ENCODE data around the gene VSTM2B. TPM values are rescaled to one million over a fixed set of nuclear protein-coding genes. Genes with fewer than 3 reads are reported as not detected.

The VSTM2B gene
- total RNA-seq, 1 donor = not detected

DNA sequence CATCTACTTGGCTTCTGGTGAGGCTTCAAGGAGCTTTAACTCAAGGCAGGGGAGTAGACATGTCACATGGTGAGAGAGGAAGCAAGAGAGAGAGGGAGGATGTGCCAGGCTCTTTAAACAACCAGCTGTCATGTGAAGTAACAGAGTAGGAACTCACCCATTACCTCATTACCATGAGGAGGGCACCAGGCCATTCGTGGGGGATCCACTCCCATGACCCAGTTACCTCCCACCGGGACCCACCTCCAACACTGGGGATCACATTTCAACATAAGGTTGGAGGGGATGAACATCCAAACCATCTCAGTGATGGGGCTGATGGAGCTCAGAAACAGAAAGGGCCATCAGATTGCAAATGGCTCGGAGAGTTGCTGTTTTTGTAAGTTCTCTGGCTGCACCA lies 12.9 kb downstream of the VSTM2B start:
- TF ChIP-seq, protein P1, sequence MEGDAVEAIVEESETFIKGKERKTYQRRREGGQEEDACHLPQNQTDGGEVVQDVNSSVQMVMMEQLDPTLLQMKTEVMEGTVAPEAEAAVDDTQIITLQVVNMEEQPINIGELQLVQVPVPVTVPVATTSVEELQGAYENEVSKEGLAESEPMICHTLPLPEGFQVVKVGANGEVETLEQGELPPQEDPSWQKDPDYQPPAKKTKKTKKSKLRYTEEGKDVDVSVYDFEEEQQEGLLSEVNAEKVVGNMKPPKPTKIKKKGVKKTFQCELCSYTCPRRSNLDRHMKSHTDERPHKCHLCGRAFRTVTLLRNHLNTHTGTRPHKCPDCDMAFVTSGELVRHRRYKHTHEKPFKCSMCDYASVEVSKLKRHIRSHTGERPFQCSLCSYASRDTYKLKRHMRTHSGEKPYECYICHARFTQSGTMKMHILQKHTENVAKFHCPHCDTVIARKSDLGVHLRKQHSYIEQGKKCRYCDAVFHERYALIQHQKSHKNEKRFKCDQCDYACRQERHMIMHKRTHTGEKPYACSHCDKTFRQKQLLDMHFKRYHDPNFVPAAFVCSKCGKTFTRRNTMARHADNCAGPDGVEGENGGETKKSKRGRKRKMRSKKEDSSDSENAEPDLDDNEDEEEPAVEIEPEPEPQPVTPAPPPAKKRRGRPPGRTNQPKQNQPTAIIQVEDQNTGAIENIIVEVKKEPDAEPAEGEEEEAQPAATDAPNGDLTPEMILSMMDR (IDR thresholded peaks at IDR 0.05; ENCODE audit: insufficient read depth, low read depth, low read length) = no peak
- no peak overlapping the region for H3K4me3 ChIP-seq (ENCODE audit: low read depth, low read length)
- no peak for DNase-seq (ENCODE audit: low read depth)

DNA sequence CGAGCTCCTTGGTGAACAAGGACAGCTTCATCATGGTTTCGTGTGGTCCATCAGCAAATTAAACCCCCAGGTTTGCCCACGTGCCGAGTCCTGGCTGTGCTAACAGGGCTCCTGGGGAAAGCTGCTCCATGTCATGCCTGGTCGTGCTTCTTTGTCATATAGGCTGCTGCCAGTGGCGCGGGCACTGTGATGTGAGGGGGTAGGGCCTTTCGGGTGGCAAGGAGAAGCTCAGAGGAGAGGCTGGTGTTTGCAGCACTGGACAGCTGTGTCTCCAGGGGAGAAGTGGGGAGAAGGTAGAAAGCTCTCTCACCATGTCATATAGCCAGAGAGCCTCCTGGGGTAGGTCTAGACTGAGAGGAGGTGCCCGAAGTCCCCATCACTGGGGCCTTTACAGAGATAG lies 13.3 kb downstream of the VSTM2B start:
- no peak overlapping the region for H3K4me3 ChIP-seq (ENCODE audit: low read depth, low read length)
- TF ChIP-seq, protein P1 (IDR thresholded peaks at IDR 0.05; ENCODE audit: insufficient read depth, low read depth, low read length) = no peak
- no peak for DNase-seq (ENCODE audit: low read depth)

DNA sequence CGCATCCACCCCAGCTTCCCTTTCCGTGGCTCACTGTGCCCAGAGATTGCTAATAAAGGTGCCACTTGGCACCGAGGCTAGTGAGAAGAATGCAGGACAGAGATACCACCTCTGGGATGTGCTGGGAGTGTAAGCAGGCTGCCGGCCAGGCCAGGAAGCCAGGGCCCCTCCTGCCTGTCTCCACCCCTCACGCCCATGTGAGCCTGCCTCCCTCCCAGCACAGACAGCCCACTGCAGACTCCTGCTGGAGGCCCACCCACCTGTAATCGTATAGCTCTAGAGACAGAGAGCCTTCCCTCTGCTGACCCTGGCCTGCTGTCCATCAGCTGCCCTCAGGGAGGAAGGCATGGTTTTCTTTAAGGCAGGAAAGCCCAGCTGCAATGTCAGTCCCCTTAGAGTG lies 13.9 kb downstream of the VSTM2B start:
- DNase-seq (ENCODE audit: low read depth) = no peak
- TF ChIP-seq, protein P1 (IDR thresholded peaks at IDR 0.05; ENCODE audit: insufficient read depth, low read depth, low read length) = no peak

DNA sequence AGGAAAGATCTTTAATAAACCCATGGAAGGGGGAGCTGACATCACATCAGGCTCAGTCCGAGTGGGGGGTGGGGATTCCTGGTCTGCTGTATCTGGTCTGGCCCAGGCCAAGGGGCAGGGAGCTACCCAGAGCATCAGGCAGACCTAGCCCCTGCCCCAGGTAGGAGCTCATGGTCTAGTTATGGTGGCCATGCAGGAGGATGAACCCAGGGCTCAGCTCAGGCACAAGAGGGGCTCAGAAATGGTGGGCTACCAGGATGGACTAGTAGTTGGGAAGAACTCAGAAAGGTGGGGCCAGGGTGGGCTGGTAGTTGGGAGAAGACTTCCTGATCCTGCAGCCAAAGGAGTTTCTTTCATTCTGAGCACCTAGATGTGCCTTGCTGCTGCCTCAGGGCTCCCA lies 14.3 kb downstream of the VSTM2B start:
- TF ChIP-seq, protein P1 (IDR thresholded peaks at IDR 0.05; ENCODE audit: insufficient read depth, low read depth, low read length) = no peak
- no peak overlapping the region for H3K4me3 ChIP-seq (ENCODE audit: low read depth, low read length)
- no peak for DNase-seq (ENCODE audit: low read depth)

More for the DNA sequence above, 13.9 kb downstream of the VSTM2B start:
- H3K4me3 ChIP-seq (ENCODE audit: low read depth, low read length) = no peak overlapping the region

DNA sequence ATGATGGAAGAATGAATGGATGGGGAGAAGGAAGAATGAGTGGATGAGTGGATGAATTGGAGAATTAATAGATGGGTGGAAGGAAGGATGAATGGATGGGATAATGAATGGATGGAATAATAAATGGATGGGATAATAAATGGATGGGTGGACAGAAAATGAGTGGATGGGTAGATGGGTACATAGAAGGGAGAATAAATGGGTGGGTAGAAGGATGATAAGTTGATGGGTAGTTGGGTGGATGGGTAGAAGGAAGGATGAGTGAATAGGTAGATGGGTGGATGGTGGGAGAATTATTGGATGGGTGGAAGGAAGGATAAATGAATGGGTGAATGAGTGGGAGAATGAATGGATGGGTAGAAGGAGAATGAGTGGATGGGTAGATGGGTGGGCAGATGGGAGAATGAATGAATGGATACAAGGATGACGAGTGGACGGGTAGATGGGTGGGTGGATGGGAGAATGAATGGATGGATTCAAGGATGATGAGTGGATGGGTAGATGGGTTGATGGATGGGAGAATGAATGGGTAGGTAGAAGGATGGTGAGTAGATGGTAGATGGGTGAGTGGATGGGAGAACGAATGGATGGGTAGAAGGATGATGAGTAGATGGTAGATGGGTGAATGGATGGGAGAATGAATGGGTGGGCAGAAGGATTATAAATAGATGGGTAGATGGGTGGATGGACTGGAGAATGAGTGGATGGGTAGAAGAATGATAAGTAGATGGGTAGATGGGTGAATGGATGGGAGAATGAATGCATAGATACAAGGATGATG lies 15.9 kb downstream of the VSTM2B start:
- TF ChIP-seq, protein P1 (IDR thresholded peaks at IDR 0.05; ENCODE audit: insufficient read depth, low read depth, low read length) = no peak
- no peak for DNase-seq (ENCODE audit: low read depth)
- H3K4me3 ChIP-seq (ENCODE audit: low read depth, low read length) = no peak overlapping the region

DNA sequence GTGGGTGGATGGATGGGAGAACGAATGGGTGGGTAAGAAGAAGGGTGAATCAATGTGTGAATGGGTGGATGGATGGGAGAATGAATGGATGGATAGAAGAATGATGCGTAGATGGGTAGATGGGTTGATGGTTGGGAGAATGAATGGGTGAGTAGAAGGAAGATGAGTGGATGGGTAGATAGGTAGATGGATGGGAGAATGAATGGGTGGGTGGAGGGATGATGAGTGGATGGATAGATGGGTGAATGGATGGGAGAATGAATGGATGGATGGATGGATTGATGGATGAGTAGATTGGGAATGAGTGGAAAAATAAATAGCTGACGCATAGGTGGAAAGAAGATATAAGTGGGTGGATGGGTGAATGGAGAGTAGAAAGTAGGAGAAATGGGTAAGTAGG lies 16.5 kb downstream of the VSTM2B start:
- TF ChIP-seq, protein P1 (IDR thresholded peaks at IDR 0.05; ENCODE audit: insufficient read depth, low read depth, low read length) = no peak
- H3K4me3 ChIP-seq (ENCODE audit: low read depth, low read length) = no peak overlapping the region
- DNase-seq (ENCODE audit: low read depth) = no peak

DNA sequence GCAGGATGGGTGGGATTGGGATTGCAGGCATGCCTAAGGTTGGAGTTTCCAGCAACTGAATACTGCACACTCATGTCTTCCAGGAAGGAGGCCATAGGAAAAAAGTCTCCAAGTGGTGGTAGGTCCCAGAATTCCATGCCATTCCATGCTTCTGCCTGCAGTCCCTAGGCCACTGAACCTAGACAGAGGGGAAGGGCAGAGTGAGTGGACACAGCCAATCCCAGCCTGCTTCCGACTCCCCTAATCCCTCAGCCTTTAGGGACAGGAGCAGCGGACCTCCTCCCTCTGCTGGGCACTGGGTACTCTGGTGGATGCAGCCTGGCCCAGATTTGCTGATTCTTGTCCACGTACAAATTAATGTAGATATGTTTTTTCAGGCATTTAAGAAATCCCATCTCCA lies 17.0 kb downstream of the VSTM2B start:
- TF ChIP-seq, protein P1 (IDR thresholded peaks at IDR 0.05; ENCODE audit: insufficient read depth, low read depth, low read length) = no peak

More for the DNA sequence above, 17.0 kb downstream of the VSTM2B start:
- H3K4me3 ChIP-seq (ENCODE audit: low read depth, low read length) = no peak overlapping the region
- no peak for DNase-seq (ENCODE audit: low read depth)
